A549 (cell line): Measurements from ENCODE around the gene NRXN3. TPM values are rescaled to one million over a fixed set of nuclear protein-coding genes. Genes with fewer than 3 reads are reported as not detected.

Experiments used
- ATAC-seq, 2 experiments: fragments of 200-7000 bp in 1 of 2; fragments of >200 bp in 1 of 2; cut with Nextera tagmentation in 1 of 2; cut with Tn5 transposase in 1 of 2; 3 replicates each; pipeline versions ENCODE4 v1.8.0 to v1.9.1; 2018 to 2020; ENCODE audit warnings: mild to moderate bottlenecking in 1 of 2, moderate library complexity in 1 of 2
- CTCF ChIA-PET: fragments of 300-600 bp; sonication (Branson Sonifier 250); formaldehyde crosslinking; extraction: SDS; loops from one replicate; lab custom pipeline; 2021; ENCODE audit warnings: antibody characterized with exemption, inconsistent platforms; lab: Yijun Ruan, JAX
- POLR2A ChIA-PET: fragments of 350-600 bp; formaldehyde crosslinking; extraction: SDS; loops from one replicate; lab custom pipeline; 2021; ENCODE audit warnings: antibody characterized with exemption, inconsistent platforms; lab: Yijun Ruan, JAX
- DNase-seq, 2 experiments: peaks; one replicate each; pipeline versions ENCODE4 v3.0.0 to v3.0.0-alpha.2; 2011 to 2016; ENCODE audit warnings: low read depth in 1 of 2, low spot score in 1 of 2
- FAIRE-seq: peaks from 2 replicates; lab custom pipeline; 2011; peaks lifted over from hg19 to GRCh38; lab: Jason Lieb, UNC
- H3K27ac ChIP-seq, 2 experiments: fragments of >200 bp; sonication (Bioruptor Twin); formaldehyde crosslinking; 3 replicates each; pipeline ENCODE4 v1.5.1; 2016 to 2017
- H3K4me1 ChIP-seq: fragments of >200 bp; sonication (Bioruptor Twin); formaldehyde crosslinking; 3 replicates; pipeline ENCODE4 v1.6.1; 2016
- H3K4me2 ChIP-seq: fragments of >200 bp; sonication (Bioruptor Twin); formaldehyde crosslinking; 3 replicates; pipeline ENCODE4 v1.6.1; 2016
- H3K4me3 ChIP-seq: fragments of >200 bp; sonication (Bioruptor Twin); formaldehyde crosslinking; 3 replicates; pipeline ENCODE4 v1.5.1; 2016
- H3K9me3 ChIP-seq: fragments of >200 bp; sonication (Bioruptor Twin); formaldehyde crosslinking; 3 replicates; pipeline ENCODE4 v1.6.1; 2016
- ATOH8 ChIP-seq: fragments of 250-450 bp; sonication (Bioruptor Pico); IDR thresholded peaks from 2 replicates; pipeline ENCODE4 v1.5.0; 2020; ENCODE audit warnings: low read depth, mild to moderate bottlenecking, moderate library complexity
- BHLHE40 ChIP-seq: IDR thresholded peaks from 2 replicates; pipeline ENCODE4 v1.6.1; 2012; ENCODE audit warnings: low read depth, low read length, inconsistent platforms
- CBX2 ChIP-seq: fragments of 200-600 bp; sonication (generic); IDR thresholded peaks from 2 replicates; pipeline ENCODE4 v1.6.1; 2016; ENCODE audit warnings: low read depth, mild to moderate bottlenecking, borderline replicate concordance
- CHD2 ChIP-seq: fragments of 150-350 bp; IDR thresholded peaks from 2 replicates; pipeline ENCODE4 v1.6.1; 2014; ENCODE audit warnings: low read length; ENCODE audit not compliant: partially characterized antibody
- CTCF ChIP-seq: fragments of >200 bp; sonication (Bioruptor Twin); formaldehyde crosslinking; IDR thresholded peaks from 3 replicates; pipeline ENCODE4 v1.5.1; 2016
- E2F6 ChIP-seq: IDR thresholded peaks from 2 replicates; pipeline ENCODE4 v1.6.1; 2012; ENCODE audit warnings: low read depth, borderline replicate concordance
- EHF ChIP-seq: fragments of 250-450 bp; sonication (Bioruptor Pico); IDR thresholded peaks from 2 replicates; pipeline ENCODE4 v1.5.0; 2020; ENCODE audit warnings: mild to moderate bottlenecking
- EHMT2 ChIP-seq: fragments of 200-600 bp; sonication (generic); IDR thresholded peaks from 2 replicates; pipeline ENCODE4 v1.6.1; 2016; ENCODE audit warnings: antibody characterized with exemption, low read depth, mild to moderate bottlenecking, moderate library complexity
- ELK1 ChIP-seq: fragments of 150-350 bp; IDR thresholded peaks from 2 replicates; pipeline ENCODE4 v1.6.1; 2014; ENCODE audit warnings: low read depth, mild to moderate bottlenecking, low read length
- EP300 ChIP-seq, 2 experiments: fragments of >200 bp; sonication (Bioruptor Twin); formaldehyde crosslinking; IDR thresholded peaks; 2 replicates in 1 of 2; 3 replicates in 1 of 2; pipeline ENCODE4 v1.6.1; 2016 to 2017
- ESRRA ChIP-seq: fragments of 150-350 bp; IDR thresholded peaks from 2 replicates; pipeline ENCODE4 v1.6.1; 2014; ENCODE audit warnings: mild to moderate bottlenecking, low read length, borderline replicate concordance
- FOSB ChIP-seq: fragments of 250-450 bp; sonication (Bioruptor Pico); IDR thresholded peaks from 2 replicates; pipeline ENCODE4 v1.5.0; 2020; ENCODE audit warnings: mild to moderate bottlenecking, moderate library complexity
- GATA3 ChIP-seq: IDR thresholded peaks from 2 replicates; pipeline ENCODE4 v1.6.1; 2012; ENCODE audit warnings: borderline replicate concordance
- HMGXB4 ChIP-seq: fragments of 250-450 bp; sonication (Bioruptor Pico); IDR thresholded peaks from 2 replicates; pipeline ENCODE4 v1.5.0; 2021; ENCODE audit warnings: mild to moderate bottlenecking, moderate library complexity, borderline replicate concordance
- HOXA7 ChIP-seq: fragments of 250-450 bp; sonication (Bioruptor Pico); IDR thresholded peaks from 2 replicates; pipeline ENCODE4 v1.5.0; 2020; ENCODE audit warnings: mild to moderate bottlenecking, moderate library complexity
- HOXB5 ChIP-seq: fragments of 250-450 bp; sonication (Bioruptor Pico); IDR thresholded peaks from 2 replicates; pipeline ENCODE4 v1.5.0; 2020; ENCODE audit warnings: mild to moderate bottlenecking, moderate library complexity
- MYC ChIP-seq: IDR thresholded peaks from 2 replicates; pipeline ENCODE4 v1.6.1; 2012; ENCODE audit warnings: mild to moderate bottlenecking, inconsistent platforms, low read length, improper control_type of control experiment, borderline replicate concordance
- NPAS2 ChIP-seq: fragments of 250-450 bp; sonication (Bioruptor Pico); IDR thresholded peaks from 2 replicates; pipeline ENCODE4 v1.8.0; 2022; ENCODE audit warnings: mild to moderate bottlenecking, moderate library complexity, borderline replicate concordance
- PBX3 ChIP-seq: IDR thresholded peaks from 2 replicates; pipeline ENCODE4 v1.6.1; 2012
- PHF8 ChIP-seq: fragments of 200-600 bp; sonication (generic); IDR thresholded peaks from 2 replicates; pipeline ENCODE4 v1.6.1; 2016; ENCODE audit warnings: low read depth, mild to moderate bottlenecking, antibody characterized with exemption, moderate library complexity, borderline replicate concordance
- POLR2A ChIP-seq: IDR thresholded peaks from 2 replicates; pipeline ENCODE4 v1.6.1; 2012; ENCODE audit warnings: mild to moderate bottlenecking, low read length
- POLR2AphosphoS2 ChIP-seq: conservative IDR thresholded peaks from 2 replicates; pipeline ENCODE4 v1.6.1; 2012; ENCODE audit warnings: low read length, improper control_type of control experiment, inconsistent platforms
- RARB ChIP-seq: fragments of 250-450 bp; sonication (Bioruptor Pico); IDR thresholded peaks from 2 replicates; pipeline ENCODE4 v1.8.0; 2021; ENCODE audit warnings: mild to moderate bottlenecking, moderate library complexity
- RFX5 ChIP-seq: fragments of 450-650 bp; IDR thresholded peaks from 2 replicates; pipeline ENCODE4 v1.7.1; 2014; ENCODE audit warnings: antibody characterized with exemption, mild to moderate bottlenecking, moderate library complexity
- RNF2 ChIP-seq: fragments of 200-600 bp; sonication (generic); IDR thresholded peaks from 2 replicates; pipeline ENCODE4 v1.6.1; 2016; ENCODE audit warnings: low read depth, mild to moderate bottlenecking, antibody characterized with exemption, moderate library complexity, borderline replicate concordance
- SREBF2 ChIP-seq: fragments of 450-650 bp; IDR thresholded peaks from 2 replicates; pipeline ENCODE4 v1.6.1; 2014; ENCODE audit warnings: mild to moderate bottlenecking, moderate library complexity
- TFCP2L1 ChIP-seq: fragments of 250-450 bp; sonication (Bioruptor Pico); IDR thresholded peaks from 2 replicates; pipeline ENCODE4 v1.5.0; 2021; ENCODE audit warnings: mild to moderate bottlenecking
- ZSCAN20 ChIP-seq: fragments of 250-450 bp; sonication (Bioruptor Pico); IDR thresholded peaks from 2 replicates; pipeline ENCODE4 v1.8.0; 2022; ENCODE audit warnings: mild to moderate bottlenecking, moderate library complexity
- WGBS: methylation state at CpG from one replicate; pipeline ENCODE4 v1.1.6; 2017; ENCODE audit errors: missing lambda C conversion rate; 5-methylcytosine and 5-hydroxymethylcytosine counted together
- polyA plus RNA-seq, 4 experiments: library from polyadenylated mRNA; depleted of rRNA in 3 of 4; stranded (reverse); fragments of >200 nt; fragmentation: RNase III in 1 of 4; extraction: RNeasy Plus Mini Kit Qiagen cat#74134 plus additional on column Dnase treatment in 1 of 4; gene quantifications; 2 replicates in 3 of 4; 3 replicates in 1 of 4; pipeline ENCODE4 v1.2.3, GENCODE V29; 2011 to 2017

The NRXN3 gene
- polyA plus RNA-seq, 2 of the 4 experiments (the other 2 are of a cell fraction) = 0.62 to 2.3 TPM

- no peak for DNase-seq
- WGBS = 14% methylated on average over 3 of the region's 3 CpGs
- no peak overlapping the region for H3K27ac ChIP-seq
- ChIA-PET CTCF (no interaction called here), POLR2A (no interaction called here)
- no peak overlapping the region for H3K4me2 ChIP-seq
- no peaks in the 10 kb centered on the region for H3K4me1 ChIP-seq
- H3K4me3 ChIP-seq = no peak overlapping the region
- ATAC-seq = no peak
- TF ChIP-seq HOXB5 (CRISPR knock-in tag) = no peak
- no peak for TF ChIP-seq MYC
- no peak for TF ChIP-seq RNF2
- TF ChIP-seq HOXA7 (CRISPR knock-in tag) = no peak
- no peak for TF ChIP-seq PBX3
- TF ChIP-seq BHLHE40 = no peak
- TF ChIP-seq FOSB = no peak
- TF ChIP-seq POLR2A = no peak
- no peak for TF ChIP-seq PHF8
- no peaks in the 10 kb centered on the region for H3K9me3 ChIP-seq
- no peak for FAIRE-seq
Measured at GRCh38 chr14:79253576-79253975, 1083.4 kb downstream of the NRXN3 start.

GRCh38 chr14:79254069-79254775, 1084.0 kb downstream of the NRXN3 start:
- CTCF ChIA-PET = no interaction called here
- POLR2A ChIA-PET = no interaction called here
- H3K9me3 ChIP-seq = no peaks in the 10 kb centered on the region
- TF ChIP-seq SREBF2 (no peak), HMGXB4 (CRISPR knock-in tag) (no peak), RARB (CRISPR knock-in tag) (no peak), NPAS2 (no peak)
- no peak for DNase-seq
- no peak overlapping the region for H3K27ac ChIP-seq
- no peak overlapping the region for H3K4me3 ChIP-seq
- no peak for FAIRE-seq
- no peaks in the 10 kb centered on the region for H3K4me1 ChIP-seq
- ATAC-seq = no peak
- WGBS = 51% methylated on average over 3 of the region's 3 CpGs
- H3K4me2 ChIP-seq = no peak overlapping the region

- ChIA-PET POLR2A (no interaction called here), CTCF (interaction anchor here (0.7 kb wide), 1 partner anchor 14 kb away, joined by 3 read pairs; no protein-coding TSS in a partner anchor)
- Histone ChIP-seq H3K4me3 (no peak overlapping the region), H3K4me2 (no peak overlapping the region), H3K4me1 (no peaks in the 10 kb centered on the region), H3K9me3 (no peaks in the 10 kb centered on the region), H3K27ac (no peak overlapping the region)
- FAIRE-seq (no peak), DNase-seq (no peak), ATAC-seq (no peak)
- WGBS = 9% methylated on average over 2 of the region's 2 CpGs
- TF ChIP-seq EHMT2 = no peak
- no peak for TF ChIP-seq RFX5
- no peak for TF ChIP-seq CHD2
- TF ChIP-seq ATOH8 = no peak
- no peak for TF ChIP-seq ZSCAN20 (CRISPR knock-in tag)
- TF ChIP-seq E2F6 = no peak
- no peak for TF ChIP-seq POLR2AphosphoS2
- TF ChIP-seq GATA3 = no peak
- no peak for TF ChIP-seq BHLHE40
- TF ChIP-seq EP300 (IDR thresholded peaks at IDR 0.05) = no peak
- no peak for TF ChIP-seq TFCP2L1
- TF ChIP-seq RARB (CRISPR knock-in tag) = no peak
- no peak for TF ChIP-seq CTCF
- no peak for TF ChIP-seq EHF
- no peak for TF ChIP-seq ELK1
- TF ChIP-seq ESRRA = no peak
- no peak for TF ChIP-seq CBX2
Measured at GRCh38 chr14:79256380-79256779, 1086.2 kb downstream of the NRXN3 start.
